Endothelial cell of umbilical vein (primary cell): ENCODE results near the gene GMPPB. TPM values are rescaled to one million over a fixed set of nuclear protein-coding genes. Genes with fewer than 3 reads are reported as not detected.

ENCODE experiments used
- BruUV-seq: library from RNA; stranded (reverse); fragments of 400-500 nt; replicated peaks from 2 replicates; lab custom pipeline; 2021; lab: Mats Ljungman, UMichigan
- CTCF ChIA-PET: fragments of 300-600, 350-600 bp; sonication (Branson Sonifier 250); formaldehyde crosslinking; loops from one replicate; lab custom pipeline; 2021; ENCODE audit warnings: antibody characterized with exemption, inconsistent platforms; lab: Charles Lee
- POLR2A ChIA-PET: fragments of 300-600, 350-600 bp; sonication (Branson Sonifier 250); formaldehyde crosslinking; loops from one replicate; lab custom pipeline; 2021; ENCODE audit warnings: antibody characterized with exemption, inconsistent platforms; lab: Charles Lee
- DNase-seq: peaks from one replicate; pipeline ENCODE4 v3.0.0-alpha.2; 2011; ENCODE audit warnings: low read depth, low spot score
- FAIRE-seq: peaks from 2 replicates; lab custom pipeline; 2011; peaks lifted over from hg19 to GRCh38; lab: Jason Lieb, UNC
- H2AFZ ChIP-seq: 2 replicates; pipeline ENCODE4 v1.6.0; 2012; ENCODE audit warnings: low read depth, low read length, control low read depth, inconsistent platforms
- H3K27ac ChIP-seq: 2 replicates; pipeline ENCODE4 v1.5.1; 2011; ENCODE audit warnings: low read depth, mild to moderate bottlenecking, control low read depth, low read length, moderate library complexity; ENCODE audit not compliant: insufficient read depth
- H3K27me3 ChIP-seq, 2 experiments: 2 replicates each; pipeline versions ENCODE4 v1.6.0 to v1.6.1; 2011; ENCODE audit warnings: low read length in 2 of 2, mixed read lengths in 1 of 2; ENCODE audit not compliant: control insufficient read depth in 2 of 2, insufficient read depth in 2 of 2
- H3K36me3 ChIP-seq, 2 experiments: 2 replicates in 1 of 2; 3 replicates in 1 of 2; pipeline ENCODE4 v1.5.1; 2011; ENCODE audit warnings: low read length in 2 of 2, mild to moderate bottlenecking in 1 of 2, moderate library complexity in 1 of 2; ENCODE audit not compliant: control insufficient read depth in 2 of 2, insufficient read depth in 2 of 2; ENCODE audit errors: extremely low read depth in 1 of 2
- H3K4me1 ChIP-seq: 3 replicates; pipeline ENCODE4 v1.5.1; 2011; ENCODE audit warnings: mild to moderate bottlenecking, low read length; ENCODE audit not compliant: control insufficient read depth, insufficient read depth; ENCODE audit errors: extremely low read depth
- H3K4me2 ChIP-seq: 2 replicates; pipeline ENCODE4 v1.6.1; 2011; ENCODE audit warnings: low read length, control low read depth, mixed read lengths; ENCODE audit not compliant: insufficient read depth
- H3K4me3 ChIP-seq, 3 experiments: fragments of 200-600 bp in 1 of 3; sonication (generic), shearing (Covaris generic) in 1 of 3; replicated peaks in 1 of 3; 2 replicates each; pipeline ENCODE4 v1.5.1; 2011 to 2016; ENCODE audit warnings: control low read depth in 3 of 3, low read length in 3 of 3, mild to moderate bottlenecking in 2 of 3, inconsistent platforms in 1 of 3, low read depth in 1 of 3, moderate library complexity in 1 of 3; ENCODE audit not compliant: insufficient read depth in 1 of 3
- H3K79me2 ChIP-seq: 2 replicates; pipeline ENCODE4 v1.6.0; 2012; ENCODE audit warnings: low read length, inconsistent platforms; ENCODE audit not compliant: control insufficient read depth, insufficient read depth
- H3K9ac ChIP-seq: replicated peaks from 2 replicates; pipeline ENCODE3; 2011; ENCODE audit warnings: low read length, control low read depth; ENCODE audit not compliant: insufficient read depth; ENCODE audit errors: extremely low read depth
- H3K9me1 ChIP-seq: replicated peaks from 3 replicates; pipeline ENCODE4 v1.6.0; 2011; ENCODE audit warnings: mild to moderate bottlenecking, low read length; ENCODE audit not compliant: control insufficient read depth, insufficient read depth; ENCODE audit errors: extremely low read depth
- H3K9me3 ChIP-seq: replicated peaks from 2 replicates; pipeline ENCODE4 v1.5.1; 2012; ENCODE audit warnings: low read length, inconsistent platforms; ENCODE audit not compliant: control insufficient read depth, insufficient read depth
- H4K20me1 ChIP-seq: replicated peaks from 2 replicates; pipeline ENCODE3; 2011; ENCODE audit warnings: mild to moderate bottlenecking, low read length; ENCODE audit not compliant: control insufficient read depth, insufficient read depth; ENCODE audit errors: extremely low read depth
- EZH2 ChIP-seq: IDR thresholded peaks from 2 replicates; pipeline ENCODE4 v1.6.1; 2012; ENCODE audit warnings: borderline replicate concordance, low read depth, mild to moderate bottlenecking, moderate library complexity, low read length, inconsistent platforms; ENCODE audit not compliant: severe bottlenecking
- FOS ChIP-seq: IDR thresholded peaks from 2 replicates; pipeline ENCODE4 v1.6.1; 2011; ENCODE audit warnings: mild to moderate bottlenecking, low read length, moderate library complexity, borderline replicate concordance; ENCODE audit not compliant: insufficient read depth
- GATA2 ChIP-seq: IDR thresholded peaks from 2 replicates; pipeline ENCODE4 v1.7.0; 2011; ENCODE audit warnings: low read depth, mild to moderate bottlenecking, moderate library complexity, mixed read lengths, low read length; ENCODE audit not compliant: insufficient read length, insufficient read depth
- JUN ChIP-seq: IDR thresholded peaks from 2 replicates; pipeline ENCODE4 v1.6.1; 2011; ENCODE audit warnings: borderline replicate concordance, low read depth; ENCODE audit not compliant: insufficient read length, insufficient read depth
- MYC ChIP-seq: IDR thresholded peaks from one replicate; pipeline ENCODE4 v1.6.1; 2011; ENCODE audit warnings: mild to moderate bottlenecking, low read depth, low read length
- POLR2A ChIP-seq: IDR thresholded peaks from 2 replicates; pipeline ENCODE4 v1.6.1; 2012; ENCODE audit warnings: low read depth, mild to moderate bottlenecking, control low read depth, low read length
- dilution Hi-C: fragments of 300-500 bp; cut with MboI; formaldehyde crosslinking; loops from one replicate; pipeline ENCODE4 v1.15.0; 2019; ENCODE audit warnings: low sequenced_read_pairs; ENCODE audit not compliant: extremely low pct_ligation_motif_present
- intact Hi-C: fragments of 100-400 bp; cut with micrococcal nuclease; formaldehyde crosslinking; loops from one replicate; pipeline ENCODE4 v1.10.0; 2022
- polyA plus RNA-seq, 4 experiments: library from polyadenylated mRNA; depleted of rRNA in 3 of 4; stranded (reverse) in 3 of 4; unstranded in 1 of 4; fragments of >200 nt; gene quantifications; 2 replicates each; pipeline versions ENCODE4 v1.2.1 to v1.2.3, GENCODE V29; 2011 to 2012; ENCODE audit warnings: missing spikeins in 1 of 4
- total RNA-seq: library from RNA; stranded (reverse); gene quantifications from 2 replicates; pipeline ENCODE4 v1.2.3, GENCODE V29; 2021
- TF ChIP-seq, protein P1 (sequence below), 2 donors: IDR thresholded peaks; 1 replicate in 1 of 2; 2 replicates in 1 of 2; pipeline ENCODE4 v1.5.1; 2011; ENCODE audit warnings: low read length in 2 of 2, mild to moderate bottlenecking in 2 of 2, moderate library complexity in 2 of 2, control low read depth in 1 of 2, inconsistent platforms in 1 of 2, low read depth in 1 of 2; ENCODE audit not compliant: insufficient read depth in 1 of 2; ENCODE audit errors: extremely low read depth in 1 of 2
- TF ChIP-seq, protein P2 (sequence below): IDR thresholded peaks from 2 replicates; pipeline ENCODE4 v1.6.1; 2011; ENCODE audit not compliant: insufficient read depth, insufficient read length

GMPPB gene
- total and polyA plus RNA-seq, 2 donors (not counting 3 experiments of a cell fraction or from before 2014, with no cell fraction given): 52.5 to 62.0 TPM

GRCh38 chr3:49717959-49718857, 5.5 kb downstream of the GMPPB start:
- ChIA-PET CTCF (interaction anchor here (0.7 to 2.5 kb wide), 11 partner anchors 10 to 179 kb away, joined by 3 to 14 read pairs (median 6); partner anchors contain the start of gene INKA1), POLR2A (no interaction called here)
- H3K9me3 ChIP-seq: no peaks in the 10 kb centered on the region
- no peak overlapping the region for H3K9ac ChIP-seq
- DNase-seq (no peak), FAIRE-seq (no peak)
- H3K4me2 ChIP-seq: no peak overlapping the region
- peaks cover 3 to 17% of the 10 kb centered on the region in 2 experiments for H3K36me3 ChIP-seq
- intact Hi-C loops (loop anchor here (2.0 kb wide), 3 partner anchors 85 to 189 kb away; partner anchors contain the start of gene INKA1), dilution Hi-C loops (no loop called here)
- H3K9me1 ChIP-seq: no peaks in the 10 kb centered on the region
- peaks cover 9% of the 10 kb centered on the region for H3K79me2 ChIP-seq
- no peaks in the 10 kb centered on the region for H3K27me3 ChIP-seq
- H3K4me3 ChIP-seq: no peak overlapping the region
- no peak overlapping the region for H2AFZ ChIP-seq
- H3K4me1 ChIP-seq: peaks cover 12% of the 10 kb centered on the region
- BruUV-seq: no TSS peak
- TF ChIP-seq MYC (no peak), FOS (no peak), POLR2A (no peak), GATA2 (no peak), EZH2 (no peak), JUN (no peak)
- TF ChIP-seq, protein P1, sequence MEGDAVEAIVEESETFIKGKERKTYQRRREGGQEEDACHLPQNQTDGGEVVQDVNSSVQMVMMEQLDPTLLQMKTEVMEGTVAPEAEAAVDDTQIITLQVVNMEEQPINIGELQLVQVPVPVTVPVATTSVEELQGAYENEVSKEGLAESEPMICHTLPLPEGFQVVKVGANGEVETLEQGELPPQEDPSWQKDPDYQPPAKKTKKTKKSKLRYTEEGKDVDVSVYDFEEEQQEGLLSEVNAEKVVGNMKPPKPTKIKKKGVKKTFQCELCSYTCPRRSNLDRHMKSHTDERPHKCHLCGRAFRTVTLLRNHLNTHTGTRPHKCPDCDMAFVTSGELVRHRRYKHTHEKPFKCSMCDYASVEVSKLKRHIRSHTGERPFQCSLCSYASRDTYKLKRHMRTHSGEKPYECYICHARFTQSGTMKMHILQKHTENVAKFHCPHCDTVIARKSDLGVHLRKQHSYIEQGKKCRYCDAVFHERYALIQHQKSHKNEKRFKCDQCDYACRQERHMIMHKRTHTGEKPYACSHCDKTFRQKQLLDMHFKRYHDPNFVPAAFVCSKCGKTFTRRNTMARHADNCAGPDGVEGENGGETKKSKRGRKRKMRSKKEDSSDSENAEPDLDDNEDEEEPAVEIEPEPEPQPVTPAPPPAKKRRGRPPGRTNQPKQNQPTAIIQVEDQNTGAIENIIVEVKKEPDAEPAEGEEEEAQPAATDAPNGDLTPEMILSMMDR (IDR thresholded peaks at IDR 0.05; ENCODE audit: extremely low read depth in 1 of 2, insufficient read depth in 1 of 2, low read depth in 1 of 2, low read length in 2 of 2): no peak
- TF ChIP-seq, protein P2, sequence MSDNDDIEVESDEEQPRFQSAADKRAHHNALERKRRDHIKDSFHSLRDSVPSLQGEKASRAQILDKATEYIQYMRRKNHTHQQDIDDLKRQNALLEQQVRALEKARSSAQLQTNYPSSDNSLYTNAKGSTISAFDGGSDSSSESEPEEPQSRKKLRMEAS: no peak
- no peaks in the 10 kb centered on the region for H4K20me1 ChIP-seq
- H3K27ac ChIP-seq: no peak overlapping the region
